Stimulated activated CD4-positive, alpha-beta T cell treated with anti-CD3 and anti-CD28 coated beads, TNF-alpha, amount 100 ng/mL, for 24 hours (primary cell): ENCODE results near the gene COL5A1.
"Not testable (repeated sequence)": the region's sequence is repeated elsewhere in the genome, so short reads cannot be mapped to it uniquely, and the experiment has no call there.

Source experiments
- DNase-seq, 3 experiments: peaks; one replicate each; pipeline ENCODE4 v3.0.0-alpha.2; 2020; ENCODE audit warnings: low read depth in 3 of 3

Gene COL5A1

GRCh38 chr9:134676886-134677285, 35.3 kb downstream of the COL5A1 start:
- no peak for DNase-seq

GRCh38 chr9:134677743-134678142, 36.1 kb downstream of the COL5A1 start:
- no peak for DNase-seq

DNA sequence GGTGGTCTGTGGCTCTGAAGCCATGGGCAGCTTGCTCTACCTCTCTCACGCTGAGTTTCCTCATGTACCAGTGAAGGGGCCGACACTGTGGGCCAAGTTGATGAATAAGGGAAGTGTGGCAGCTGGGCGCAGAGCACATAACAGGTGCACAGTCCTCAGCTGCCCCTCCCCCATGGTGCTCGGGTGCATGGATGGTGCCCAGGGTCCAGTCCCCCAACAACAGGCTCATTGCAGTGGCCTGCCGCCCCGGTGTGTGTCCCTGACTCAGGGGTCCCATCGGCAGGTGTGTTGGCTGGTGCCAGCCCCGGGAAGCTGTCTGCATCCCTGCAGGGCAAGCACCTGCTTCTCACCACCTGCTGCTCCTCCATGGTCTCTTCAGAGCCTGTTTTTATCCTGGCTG, 36.6 kb downstream of the COL5A1 start:
- DNase-seq = no peak

DNA sequence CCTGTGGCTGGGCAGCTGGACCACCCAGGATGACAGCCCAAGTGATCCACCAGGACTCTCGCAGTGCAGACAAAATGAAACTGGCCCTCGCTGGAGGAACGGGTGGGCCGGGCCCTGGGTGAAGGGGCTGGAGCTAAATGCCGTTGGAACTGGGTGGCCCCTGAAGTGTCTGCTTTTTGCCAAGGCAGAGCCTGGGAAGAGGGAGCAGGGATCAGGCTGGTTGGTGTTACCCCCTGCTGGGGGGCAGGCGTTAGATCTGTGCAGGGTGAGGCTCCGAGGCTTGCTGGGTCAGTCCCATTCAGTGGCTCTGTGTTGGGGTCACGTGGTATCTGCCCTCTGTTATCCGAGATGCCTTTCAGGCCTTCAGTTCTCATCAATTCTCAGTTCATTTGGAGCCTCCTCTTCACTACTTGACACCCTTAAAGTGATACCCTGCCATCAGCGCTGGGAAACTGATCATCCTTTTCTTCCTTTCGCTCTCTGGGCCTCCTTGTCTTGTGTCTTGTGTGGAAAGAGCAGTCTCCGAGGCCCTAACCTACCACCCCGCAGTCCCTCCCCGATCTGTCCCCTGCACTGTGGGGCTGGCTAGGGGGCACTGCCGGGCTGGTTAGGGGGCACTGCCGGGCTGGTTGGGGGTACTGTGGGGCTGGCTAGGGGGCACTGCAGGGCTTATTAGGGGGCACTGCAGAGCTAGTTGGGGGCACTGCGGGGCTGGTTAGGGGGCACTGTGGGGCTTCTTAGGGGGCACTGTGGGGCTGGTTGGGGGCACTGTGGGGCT, 37.3 kb downstream of the COL5A1 start:
- no peak for DNase-seq

GRCh38 chr9:134679616-134680392, 38.2 kb downstream of the COL5A1 start:
- no peak for DNase-seq

GRCh38 chr9:134680393-134681060, 38.9 kb downstream of the COL5A1 start:
- DNase-seq = no peak

- DNase-seq = no peak
These were observed 39.6 kb downstream of the COL5A1 start for GRCh38 chr9:134681061-134681661.

DNA sequence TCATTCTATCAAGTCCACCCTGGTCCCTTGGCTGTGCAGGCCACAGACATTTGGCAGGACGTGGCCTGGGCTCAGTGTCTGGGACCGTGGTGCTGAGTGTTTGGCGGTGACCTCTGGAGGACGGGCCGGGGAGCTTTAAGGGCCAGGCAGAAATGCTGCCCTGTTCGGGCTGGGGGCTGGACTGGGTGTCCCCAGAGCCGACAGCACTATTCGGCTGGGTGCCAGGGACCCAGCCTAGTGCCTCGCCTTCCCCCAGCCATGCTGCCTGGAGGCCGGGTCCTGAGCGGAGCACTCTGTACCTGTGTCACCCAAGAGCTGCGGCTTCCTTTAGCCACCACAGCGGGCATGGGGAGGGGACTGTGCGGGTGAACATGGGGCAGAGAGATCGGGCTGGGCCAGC, 40.4 kb downstream of the COL5A1 start:
- DNase-seq = no peak

DNA sequence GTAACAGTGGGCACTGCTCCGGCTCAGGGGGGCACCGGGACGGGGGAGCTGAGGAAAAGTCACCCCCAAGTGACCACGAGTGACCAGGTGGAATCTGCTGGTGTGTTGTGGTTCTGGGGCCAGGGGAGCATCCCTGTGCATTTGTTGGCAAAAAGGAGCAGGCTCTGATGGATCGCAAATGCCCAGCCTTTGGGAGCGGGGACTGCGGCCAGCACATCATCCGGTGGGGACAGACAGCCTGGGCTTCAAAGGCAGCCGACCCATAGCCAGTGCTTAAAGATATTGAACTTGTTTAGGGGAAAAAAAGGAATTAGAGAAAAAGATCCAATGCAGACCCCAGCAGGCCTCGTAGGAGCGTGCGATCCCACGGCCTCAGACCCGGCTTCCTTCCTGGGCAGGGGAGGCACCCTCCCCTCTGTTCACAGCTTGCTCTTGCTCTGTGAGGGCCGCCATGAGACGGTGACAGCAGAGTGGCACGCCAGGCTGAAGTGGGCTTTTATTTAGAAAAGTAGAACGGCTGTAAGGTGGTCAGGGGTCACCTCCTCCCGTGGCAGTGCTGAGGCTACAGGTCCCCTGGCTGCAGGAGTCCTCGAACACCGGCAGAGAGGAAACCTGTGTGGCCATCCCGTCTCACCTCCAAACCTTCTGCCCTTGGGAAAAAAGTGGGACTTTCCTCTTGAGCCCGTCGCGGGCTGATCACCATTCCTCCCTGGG, 41.2 kb downstream of the COL5A1 start:
- no peak for DNase-seq

GRCh38 chr9:134683714-134684374, 42.2 kb downstream of the COL5A1 start:
- no peak for DNase-seq

GRCh38 chr9:134684375-134684723, 42.7 kb downstream of the COL5A1 start:
- no peak for DNase-seq

DNA sequence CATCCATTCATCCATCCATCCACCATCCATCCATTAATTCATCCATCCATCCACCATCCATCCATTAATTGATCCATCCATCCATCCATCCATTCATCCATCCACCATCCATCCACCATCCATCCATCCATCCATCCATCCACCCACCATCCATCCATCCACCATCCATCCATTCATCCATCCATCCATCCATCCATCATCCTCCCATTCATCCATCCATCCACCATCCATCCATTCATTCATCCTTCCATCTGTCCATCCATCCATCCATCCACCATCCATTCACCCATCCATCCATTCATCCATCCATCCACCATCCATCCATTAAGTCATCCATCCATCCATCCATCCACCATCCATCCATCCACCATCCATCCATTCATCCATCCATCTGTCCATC, 43.3 kb downstream of the COL5A1 start:
- DNase-seq = not testable (repeated sequence)

- DNase-seq = no peak
These were observed 44.2 kb downstream of the COL5A1 start for GRCh38 chr9:134685784-134686183.

GRCh38 chr9:134686896-134687295, 45.3 kb downstream of the COL5A1 start:
- no peak for DNase-seq

DNA sequence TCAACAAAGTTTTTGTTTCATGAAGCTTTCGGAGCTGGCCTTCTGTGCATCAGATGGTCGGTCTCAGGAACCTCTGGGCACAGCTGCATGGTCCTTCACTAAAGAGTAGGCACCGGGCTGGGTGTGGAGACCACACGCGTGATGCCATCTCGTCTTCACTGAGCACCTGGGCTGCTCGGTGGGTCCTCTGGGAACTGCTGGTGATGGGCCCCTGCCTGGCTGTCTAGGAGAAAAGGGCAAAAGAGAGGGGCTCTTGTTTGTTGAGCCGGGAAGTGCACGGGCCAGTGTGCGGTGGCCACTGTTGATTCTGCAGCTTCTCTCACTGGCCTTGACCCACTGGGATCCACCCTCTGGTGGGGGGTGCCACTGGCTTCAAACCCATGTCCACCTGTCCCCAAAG, 46.0 kb downstream of the COL5A1 start:
- DNase-seq = no peak

DNA sequence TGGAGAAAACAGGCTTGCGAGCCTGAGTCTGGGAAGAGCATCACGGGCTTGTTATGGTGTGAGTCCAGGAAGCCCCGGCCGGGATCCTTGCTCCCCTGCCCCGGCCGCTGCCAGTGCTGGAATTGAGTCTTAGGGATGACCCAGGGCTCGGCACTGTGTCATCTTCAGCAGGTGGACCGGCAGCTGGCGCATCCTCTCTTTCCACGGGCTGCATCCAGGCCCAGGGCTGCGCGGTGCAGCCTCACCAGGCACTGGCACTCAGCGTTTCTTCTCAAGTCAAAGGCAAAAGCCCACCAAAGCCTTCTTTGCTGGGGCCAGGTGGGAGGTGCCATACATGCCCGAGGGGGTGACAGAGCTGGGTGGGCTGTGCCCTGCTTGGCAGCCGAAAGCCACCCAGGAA, 46.6 kb downstream of the COL5A1 start:
- DNase-seq = no peak

DNA sequence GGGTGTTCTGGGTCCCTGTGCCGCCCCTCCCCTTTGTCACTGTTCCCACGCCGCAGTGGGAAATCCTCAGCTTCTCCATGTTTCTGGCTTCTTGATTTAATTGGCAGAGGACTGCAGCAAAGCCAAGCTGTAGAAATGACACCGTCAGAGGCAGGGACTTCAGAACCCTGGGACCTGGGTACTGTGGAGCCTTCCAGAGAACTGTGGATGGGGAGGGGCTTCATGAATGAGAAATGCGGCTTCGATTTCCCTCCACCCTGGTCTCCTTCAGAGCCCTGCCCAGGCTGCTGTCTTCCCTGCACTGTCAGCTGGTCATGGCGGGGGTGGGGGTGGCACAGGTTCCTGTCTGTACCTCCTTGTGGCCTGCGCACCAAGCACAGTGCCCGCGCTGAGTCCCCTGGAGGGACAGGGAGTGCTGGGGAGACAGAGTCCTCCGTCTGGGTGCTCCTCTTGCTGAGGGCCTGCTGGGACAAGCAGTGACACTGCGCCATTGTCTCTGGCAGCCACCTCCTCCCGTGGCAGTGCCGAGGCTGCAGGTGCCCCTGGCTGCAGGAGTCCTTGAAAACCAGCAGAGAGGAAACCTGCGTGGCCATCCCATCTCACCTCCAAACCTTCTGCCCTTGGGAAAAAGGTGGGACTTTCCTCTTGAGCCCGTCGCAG, 47.2 kb downstream of the COL5A1 start:
- no peak for DNase-seq

DNA sequence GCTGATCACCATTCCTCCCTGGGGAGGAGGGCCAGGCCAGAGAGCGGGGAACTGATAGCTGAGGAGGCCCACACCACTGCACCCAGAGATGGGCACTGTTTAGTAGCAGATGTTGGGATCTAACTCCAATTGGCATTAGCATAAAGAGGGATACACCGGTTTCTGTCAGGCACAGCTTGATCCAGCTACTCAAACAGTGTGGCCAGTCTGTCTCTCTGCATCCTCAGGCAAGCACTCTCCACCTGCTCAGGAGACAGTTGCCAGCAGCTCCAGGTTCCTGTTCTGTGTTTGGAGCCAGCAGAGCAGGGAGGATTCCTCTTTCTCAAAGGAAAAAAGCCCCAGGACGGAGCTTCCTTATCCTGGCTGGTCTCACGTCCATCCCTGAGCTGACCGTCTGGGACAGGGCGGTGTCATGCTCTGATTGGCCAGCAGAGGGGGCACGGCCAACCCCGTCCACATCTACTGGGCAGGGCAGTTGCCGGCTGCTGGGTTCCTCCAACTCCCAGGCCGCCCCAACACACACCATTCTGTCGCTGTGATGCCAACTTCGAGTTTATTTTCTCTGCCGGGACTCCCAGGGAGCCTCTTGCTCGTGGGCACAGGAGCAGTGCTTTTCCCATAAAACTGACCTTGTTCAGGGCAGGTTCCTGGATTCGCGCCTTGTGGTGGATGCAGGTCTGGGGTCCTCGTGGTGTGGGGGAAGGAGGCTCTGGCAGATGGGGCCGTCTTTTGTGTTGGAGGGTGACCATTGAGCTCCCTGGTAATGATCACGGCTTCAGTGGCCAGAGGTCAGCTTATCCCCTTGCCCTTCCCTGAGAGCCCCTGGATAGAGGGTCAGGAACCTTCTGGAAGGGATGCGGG, 47.9 kb downstream of the COL5A1 start:
- DNase-seq = peak in 1 of 3 experiments; percentile 16

DNA sequence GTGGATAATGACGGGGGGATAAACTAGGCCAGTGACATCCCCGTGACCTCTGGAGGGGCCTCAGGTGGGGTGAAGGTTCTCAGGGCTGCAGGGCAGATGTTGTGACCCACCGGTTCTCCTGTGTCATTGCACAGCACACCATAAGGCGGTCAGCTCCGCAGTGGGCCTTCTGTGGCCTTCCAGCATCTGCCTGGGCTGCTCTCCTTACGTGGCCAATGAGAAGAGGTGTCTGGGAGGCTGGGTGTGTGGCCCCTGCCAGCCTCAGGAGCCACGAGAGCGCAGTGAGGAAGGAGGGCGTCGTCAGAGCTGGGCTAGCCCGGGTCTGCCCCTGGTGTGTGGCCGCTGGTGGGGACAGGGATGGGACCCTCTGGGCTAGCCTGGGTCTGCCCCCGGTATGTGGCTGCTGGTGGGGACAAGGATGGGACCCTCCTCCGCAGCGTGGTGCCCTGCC, 48.7 kb downstream of the COL5A1 start:
- DNase-seq = no peak
